Neural cell (in vitro differentiated cells): ENCODE results near the gene ST6GALNAC3. TPM values are rescaled to one million over a fixed set of nuclear protein-coding genes. Genes with fewer than 3 reads are reported as not detected.

ENCODE experiments used
- H2AFZ ChIP-seq: fragments of 200-600, 300-800 bp; sonication (generic), shearing (Covaris generic); 2 replicates; pipeline ENCODE4 v1.6.0; 2014; ENCODE audit warnings: low read depth, mild to moderate bottlenecking, antibody characterized with exemption, low read length, moderate library complexity
- H3F3A ChIP-seq: fragments of 200-600 bp; shearing (Covaris generic); 2 replicates; pipeline ENCODE4 v1.6.1; 2016; ENCODE audit warnings: mild to moderate bottlenecking, moderate library complexity, mixed read lengths, antibody characterized with exemption, low read length; ENCODE audit not compliant: insufficient read depth, poor library complexity, severe bottlenecking
- H3K27ac ChIP-seq: fragments of 200-600, 300-800 bp; sonication (generic), shearing (Covaris generic); 2 replicates; pipeline ENCODE4 v1.5.1; 2014; ENCODE audit warnings: mild to moderate bottlenecking, low read length, moderate library complexity
- H3K27me3 ChIP-seq: fragments of 300-800, 200-600 bp; sonication (generic), shearing (Covaris generic); 2 replicates; pipeline ENCODE4 v1.6.0; 2014; ENCODE audit warnings: mild to moderate bottlenecking, low read depth, low read length, moderate library complexity; ENCODE audit not compliant: insufficient read depth
- H3K36me3 ChIP-seq: fragments of 300-800, 200-600 bp; sonication (generic), shearing (Covaris generic); 2 replicates; pipeline ENCODE4 v1.5.1; 2014; ENCODE audit warnings: mild to moderate bottlenecking, antibody characterized with exemption, low read length, moderate library complexity; ENCODE audit not compliant: insufficient read depth
- H3K4me2 ChIP-seq: fragments of 300-800, 200-600 bp; sonication (generic), shearing (Covaris generic); 2 replicates; pipeline ENCODE4 v1.6.0; 2014; ENCODE audit warnings: mild to moderate bottlenecking, low read length
- H3K4me3 ChIP-seq: fragments of 300-800, 200-600 bp; sonication (generic), shearing (Covaris generic); 2 replicates; pipeline ENCODE4 v1.5.1; 2014; ENCODE audit warnings: mild to moderate bottlenecking, low read length, moderate library complexity
- H3K79me2 ChIP-seq: fragments of 200-600 bp; shearing (Covaris generic); replicated peaks from 2 replicates; pipeline ENCODE4 v1.6.0; 2014; ENCODE audit warnings: mild to moderate bottlenecking, low read length, moderate library complexity; ENCODE audit not compliant: insufficient read depth
- H3K9ac ChIP-seq: fragments of 300-800, 200-600 bp; sonication (generic), shearing (Covaris generic); 2 replicates; pipeline ENCODE4 v1.6.1; 2016; ENCODE audit warnings: mild to moderate bottlenecking, low read length, mixed read lengths
- H3K9me2 ChIP-seq: fragments of 200-600 bp; shearing (Covaris generic); 2 replicates; pipeline ENCODE4 v1.6.1; 2016; ENCODE audit warnings: mild to moderate bottlenecking, low read length, mixed read lengths; ENCODE audit not compliant: insufficient read depth
- H3K9me3 ChIP-seq: fragments of 200-600, 300-800 bp; sonication (generic), shearing (Covaris generic); 2 replicates; pipeline ENCODE4 v1.6.1; 2016; ENCODE audit warnings: mild to moderate bottlenecking, mixed run types, low read length, moderate library complexity, mixed read lengths
- H4K20me1 ChIP-seq: fragments of 200-600 bp; shearing (Covaris generic); 2 replicates; pipeline ENCODE4 v1.6.1; 2016; ENCODE audit warnings: mild to moderate bottlenecking, mixed run types; ENCODE audit not compliant: insufficient read depth
- CTCF ChIP-seq: fragments of 450-650 bp; IDR thresholded peaks from 2 replicates; pipeline ENCODE4 v1.5.1; 2014; ENCODE audit warnings: antibody characterized with exemption, mild to moderate bottlenecking, moderate library complexity; ENCODE audit not compliant: poor library complexity, severe bottlenecking
- EP300 ChIP-seq: fragments of 450-650 bp; conservative IDR thresholded peaks from 2 replicates; pipeline ENCODE4 v1.6.1; 2014; ENCODE audit warnings: antibody characterized with exemption, mild to moderate bottlenecking, moderate library complexity; ENCODE audit not compliant: poor library complexity, severe bottlenecking
- EZH2 ChIP-seq: fragments of 200-600, 300-800 bp; shearing (Covaris generic), sonication (generic); IDR thresholded peaks from 2 replicates; pipeline ENCODE4 v1.6.1; 2014; ENCODE audit warnings: antibody characterized with exemption, low read length, borderline replicate concordance, mild to moderate bottlenecking; ENCODE audit not compliant: insufficient read depth, poor library complexity, severe bottlenecking
- MXI1 ChIP-seq: fragments of 450-650 bp; conservative IDR thresholded peaks from 2 replicates; pipeline ENCODE4 v1.6.1; 2014; ENCODE audit warnings: antibody characterized with exemption, mild to moderate bottlenecking; ENCODE audit not compliant: poor library complexity, severe bottlenecking
- POLR2AphosphoS5 ChIP-seq: IDR thresholded peaks from 2 replicates; pipeline ENCODE4 v1.6.1; 2012
- RAD21 ChIP-seq: fragments of 450-650 bp; conservative IDR thresholded peaks from 2 replicates; pipeline ENCODE4 v1.6.1; 2014; ENCODE audit warnings: antibody characterized with exemption, mild to moderate bottlenecking, moderate library complexity
- REST ChIP-seq: IDR thresholded peaks from 2 replicates; pipeline ENCODE4 v1.6.1; 2012; ENCODE audit warnings: borderline replicate concordance
- SMC3 ChIP-seq: fragments of 450-650 bp; conservative IDR thresholded peaks from 2 replicates; pipeline ENCODE4 v1.6.1; 2014; ENCODE audit warnings: antibody characterized with exemption, mild to moderate bottlenecking, moderate library complexity; ENCODE audit not compliant: poor library complexity
- TAF1 ChIP-seq: IDR thresholded peaks from 2 replicates; pipeline ENCODE4 v1.6.1; 2012; ENCODE audit warnings: low read depth
- polyA plus RNA-seq: library from polyadenylated mRNA; depleted of rRNA; stranded (reverse); fragments of >200 nt; gene quantifications from 2 replicates; pipeline ENCODE4 v1.2.3, GENCODE V29; 2014

ST6GALNAC3 gene
- polyA plus RNA-seq, 1 donor from 2014 or later = 3.6 TPM

- H2AFZ ChIP-seq = no peak overlapping the region
- no peaks in the 10 kb centered on the region for H3F3A ChIP-seq
- no peaks in the 10 kb centered on the region for H3K27me3 ChIP-seq
- TF ChIP-seq TAF1 = no peak
- TF ChIP-seq MXI1 = no peak
- no peak for TF ChIP-seq EP300
- TF ChIP-seq POLR2AphosphoS5 = no peak
- TF ChIP-seq CTCF = no peak
- TF ChIP-seq REST = no peak
- no peak for TF ChIP-seq RAD21
- TF ChIP-seq EZH2 = no peak
- TF ChIP-seq SMC3 = no peak
- H3K27ac ChIP-seq = no peak overlapping the region
- H3K9ac ChIP-seq = no peak overlapping the region
- no peaks in the 10 kb centered on the region for H4K20me1 ChIP-seq
- H3K36me3 ChIP-seq = no peaks in the 10 kb centered on the region
- no peaks in the 10 kb centered on the region for H3K79me2 ChIP-seq
- H3K9me3 ChIP-seq = no peaks in the 10 kb centered on the region
- no peak overlapping the region for H3K4me3 ChIP-seq
- no peak overlapping the region for H3K4me2 ChIP-seq
- H3K9me2 ChIP-seq = no peaks in the 10 kb centered on the region
Measured at GRCh38 chr1:76482272-76482671, 407.7 kb downstream of the ST6GALNAC3 start.

GRCh38 chr1:76491737-76492136 is 417.2 kb downstream of the ST6GALNAC3 start:
- TF ChIP-seq MXI1 (no peak), CTCF (no peak), POLR2AphosphoS5 (no peak), REST (no peak), SMC3 (no peak), RAD21 (no peak), EP300 (no peak), EZH2 (no peak), TAF1 (no peak)
- Histone ChIP-seq H3K9me2 (no peaks in the 10 kb centered on the region), H3K9me3 (no peaks in the 10 kb centered on the region), H3F3A (no peaks in the 10 kb centered on the region), H3K79me2 (no peaks in the 10 kb centered on the region), H3K27ac (no peak overlapping the region), H3K9ac (no peak overlapping the region), H3K36me3 (no peaks in the 10 kb centered on the region), H3K27me3 (no peaks in the 10 kb centered on the region), H3K4me2 (no peak overlapping the region), H4K20me1 (no peaks in the 10 kb centered on the region), H2AFZ (no peak overlapping the region), H3K4me3 (no peak overlapping the region)
